ENCODE data around the gene CDKN1A. TPM values are rescaled to one million over a fixed set of nuclear protein-coding genes. Genes with fewer than 3 reads are reported as not detected.

CDKN1A gene
- total RNA-seq, 1 donor from 2014 or later: 99.0 TPM

Small RNA genes within 50 kb of the gene (small RNA-seq; reads per million reads assigned to genes)
- gene RF00019 (ENCODE audit: low replicate concordance) (not detected), gene RNU1-88P (ENCODE audit: low replicate concordance) (0.53 reads per million, percentile 75 among the genes with 10 or more reads in this experiment)

Other genes with a start within 250 kb of the CDKN1A start
- not detected for gene PXT1, start 235.9 kb upstream of the CDKN1A start, total RNA-seq
- 85.1 TPM for gene KCTD20, start 235.7 kb upstream of the CDKN1A start, total RNA-seq
- gene STK38, start 131.2 kb upstream of the CDKN1A start, total RNA-seq: 30.5 TPM
- gene SRSF3, start 84.4 kb upstream of the CDKN1A start, total RNA-seq: 285 TPM
- 0.62 TPM for gene RAB44, start 19.1 kb downstream of the CDKN1A start, total RNA-seq
- 8.7 TPM for gene CPNE5, start 160.7 kb downstream of the CDKN1A start, total RNA-seq
- gene PPIL1, start 196.1 kb downstream of the CDKN1A start, total RNA-seq: 29.1 TPM
- gene C6orf89, start 207.2 kb downstream of the CDKN1A start, total RNA-seq: 40.0 TPM

Data from tongue (tissue), 2 donors.